Esophagus squamous epithelium (tissue), 5 donors: ENCODE data around the gene KIAA0513. TPM values are rescaled to one million over a fixed set of nuclear protein-coding genes. Genes with fewer than 3 reads are reported as not detected.

Experiments
- DNase-seq: peaks from one replicate; lab custom pipeline; 2025; lab: John Stamatoyannopoulos, UW
- H3K27ac ChIP-seq, 4 donors: fragments of 200-600 bp; sonication (generic); one replicate each; pipeline ENCODE4 v1.5.1; 2016 to 2019; ENCODE audit warnings: mild to moderate bottlenecking in 1 of 4
- H3K27me3 ChIP-seq, 4 donors: fragments of 200-600 bp; sonication (generic); 1 replicate in 3 of 4; 2 replicates in 1 of 4; pipeline versions ENCODE4 v1.5.1 to v1.6.0; 2017 to 2021; ENCODE audit warnings: antibody characterized with exemption in 1 of 4
- H3K36me3 ChIP-seq, 3 donors: fragments of 200-600 bp; sonication (generic); one replicate each; pipeline ENCODE4 v1.5.1; 2016 to 2019
- H3K4me1 ChIP-seq, 3 donors: fragments of 200-600 bp; sonication (generic); one replicate each; pipeline ENCODE4 v1.5.1; 2017 to 2019
- H3K4me3 ChIP-seq, 4 donors: fragments of 200-600 bp; sonication (generic); 1 replicate in 3 of 4; 2 replicates in 1 of 4; pipeline ENCODE4 v1.5.1; 2016 to 2019; ENCODE audit warnings: mild to moderate bottlenecking in 2 of 4, moderate library complexity in 1 of 4
- H3K9me3 ChIP-seq, 3 donors: fragments of 200-600 bp; sonication (generic); one replicate each; pipeline ENCODE4 v1.5.1; 2016 to 2019
- POLR2A ChIP-seq, 4 donors: fragments of 450-650 bp; IDR thresholded peaks; one replicate each; pipeline ENCODE4 v1.6.1; 2017; ENCODE audit warnings: antibody characterized with exemption in 4 of 4, mild to moderate bottlenecking in 4 of 4, moderate library complexity in 3 of 4
- WGBS, 2 donors: methylation state at CpG; one replicate each; pipeline ENCODE4 v1.1.5; 2018; 5-methylcytosine and 5-hydroxymethylcytosine counted together
- intact Hi-C: fragments of 100-400 bp; cut with DNase I; formaldehyde crosslinking; loops from one replicate; pipeline ENCODE4 v1.15.0; 2022
- total RNA-seq, 4 donors: library from RNA; depleted of rRNA; stranded (reverse); fragments of >200 nt; gene quantifications; one replicate each; pipeline ENCODE4 v1.1.0, GENCODE V29; 2016
- TF ChIP-seq, protein P1 (sequence below), 6 experiments: fragments of 450-650 bp in 4 of 6; fragments of 200-600 bp in 2 of 6; sonication (generic) in 2 of 6; IDR thresholded peaks; one replicate each; pipeline ENCODE4 v1.5.1; 2016 to 2019; ENCODE audit warnings: antibody characterized with exemption in 6 of 6, mild to moderate bottlenecking in 4 of 6, moderate library complexity in 4 of 6
- donor health status: DM: yes; HTN: yes; CAD: no.

Gene KIAA0513
- total RNA-seq, 4 donors from 2014 or later: 9.0 to 11.4 (median 9.7) TPM

DNA sequence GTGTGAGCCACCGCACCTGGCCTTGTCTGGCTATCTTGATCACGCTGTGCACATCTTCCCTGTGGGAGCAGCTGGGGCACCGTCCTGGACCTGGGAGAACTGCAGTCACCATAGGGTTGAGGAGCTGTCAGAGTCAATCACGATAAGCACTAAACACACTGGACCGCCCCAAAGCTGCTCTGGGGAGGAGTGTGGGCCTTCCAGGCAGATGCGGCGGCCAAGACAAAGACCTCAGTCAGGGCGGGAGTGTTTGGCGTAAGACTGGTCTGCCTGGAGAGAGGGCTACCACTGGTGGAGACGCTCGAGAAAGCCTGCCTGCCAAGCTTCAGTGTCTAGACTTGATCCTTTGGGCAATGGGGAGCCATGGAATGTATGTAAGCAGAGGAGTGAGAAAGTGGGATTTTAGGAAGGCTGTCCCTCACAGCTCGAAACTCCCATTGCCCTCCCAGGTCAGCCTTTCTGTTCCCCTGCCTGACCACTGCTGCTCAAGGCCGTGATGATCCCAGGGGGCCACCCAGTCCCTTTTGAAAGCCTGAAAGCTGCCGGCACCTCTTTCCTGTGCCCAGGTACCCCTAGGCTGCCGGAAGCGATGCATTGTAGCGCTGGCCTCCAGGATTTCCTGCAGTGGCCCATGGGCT, 114.0 kb downstream of the KIAA0513 start:
- WGBS, 2 donors: 68 to 80% methylated on average over 3 to 9 of the region's 17 CpGs
- H3K4me3 ChIP-seq: no peak overlapping the region
- no peaks in the 10 kb centered on the region for H3K9me3 ChIP-seq
- no peak for DNase-seq
- H3K27me3 ChIP-seq: peaks cover 0 to 30% (median 0%) of the 10 kb centered on the region in 4 donors
- TF ChIP-seq POLR2A (IDR thresholded peaks at IDR 0.05): no peak
- TF ChIP-seq, protein P1, sequence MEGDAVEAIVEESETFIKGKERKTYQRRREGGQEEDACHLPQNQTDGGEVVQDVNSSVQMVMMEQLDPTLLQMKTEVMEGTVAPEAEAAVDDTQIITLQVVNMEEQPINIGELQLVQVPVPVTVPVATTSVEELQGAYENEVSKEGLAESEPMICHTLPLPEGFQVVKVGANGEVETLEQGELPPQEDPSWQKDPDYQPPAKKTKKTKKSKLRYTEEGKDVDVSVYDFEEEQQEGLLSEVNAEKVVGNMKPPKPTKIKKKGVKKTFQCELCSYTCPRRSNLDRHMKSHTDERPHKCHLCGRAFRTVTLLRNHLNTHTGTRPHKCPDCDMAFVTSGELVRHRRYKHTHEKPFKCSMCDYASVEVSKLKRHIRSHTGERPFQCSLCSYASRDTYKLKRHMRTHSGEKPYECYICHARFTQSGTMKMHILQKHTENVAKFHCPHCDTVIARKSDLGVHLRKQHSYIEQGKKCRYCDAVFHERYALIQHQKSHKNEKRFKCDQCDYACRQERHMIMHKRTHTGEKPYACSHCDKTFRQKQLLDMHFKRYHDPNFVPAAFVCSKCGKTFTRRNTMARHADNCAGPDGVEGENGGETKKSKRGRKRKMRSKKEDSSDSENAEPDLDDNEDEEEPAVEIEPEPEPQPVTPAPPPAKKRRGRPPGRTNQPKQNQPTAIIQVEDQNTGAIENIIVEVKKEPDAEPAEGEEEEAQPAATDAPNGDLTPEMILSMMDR (IDR thresholded peaks at IDR 0.05): no peak
- peaks cover 9 to 34% (median 12%) of the 10 kb centered on the region in 3 donors for H3K4me1 ChIP-seq
- intact Hi-C loops: no loop called here
- H3K36me3 ChIP-seq: no peaks in the 10 kb centered on the region
- H3K27ac ChIP-seq: no peak overlapping the region

DNA sequence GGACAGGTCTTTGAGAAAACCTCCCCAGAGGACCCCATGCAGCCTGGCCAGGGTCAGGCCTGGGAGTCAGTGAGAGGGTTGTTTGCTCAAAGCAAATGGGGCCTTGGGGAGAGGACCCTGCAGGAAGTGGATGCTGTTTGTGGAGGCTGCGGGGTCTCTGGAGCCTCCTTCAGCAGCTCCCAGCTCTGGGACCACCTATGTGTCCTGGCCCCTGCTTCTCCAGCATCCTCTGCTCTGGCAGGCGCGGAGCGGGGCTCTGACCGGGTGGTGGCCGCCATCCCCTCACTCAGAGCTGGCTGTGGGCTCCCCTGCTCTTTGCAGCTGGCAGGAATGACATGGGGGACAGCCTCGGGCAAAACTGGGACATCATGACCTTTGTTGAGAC, 114.5 kb downstream of the KIAA0513 start:
- no CpG with 5 or more reads among the region's 7 CpGs for WGBS, 2 donors
- no peak overlapping the region for H3K27ac ChIP-seq
- intact Hi-C loops: no loop called here
- H3K4me3 ChIP-seq: no peak overlapping the region
- DNase-seq: no peak
- H3K9me3 ChIP-seq: no peaks in the 10 kb centered on the region
- H3K27me3 ChIP-seq: peaks cover 0 to 28% (median 0%) of the 10 kb centered on the region in 4 donors
- TF ChIP-seq POLR2A (IDR thresholded peaks at IDR 0.05): no peak
- TF ChIP-seq, protein P1 (IDR thresholded peaks at IDR 0.05): no peak
- peaks cover 8 to 34% (median 9%) of the 10 kb centered on the region in 3 donors for H3K4me1 ChIP-seq
- H3K36me3 ChIP-seq: no peaks in the 10 kb centered on the region

DNA sequence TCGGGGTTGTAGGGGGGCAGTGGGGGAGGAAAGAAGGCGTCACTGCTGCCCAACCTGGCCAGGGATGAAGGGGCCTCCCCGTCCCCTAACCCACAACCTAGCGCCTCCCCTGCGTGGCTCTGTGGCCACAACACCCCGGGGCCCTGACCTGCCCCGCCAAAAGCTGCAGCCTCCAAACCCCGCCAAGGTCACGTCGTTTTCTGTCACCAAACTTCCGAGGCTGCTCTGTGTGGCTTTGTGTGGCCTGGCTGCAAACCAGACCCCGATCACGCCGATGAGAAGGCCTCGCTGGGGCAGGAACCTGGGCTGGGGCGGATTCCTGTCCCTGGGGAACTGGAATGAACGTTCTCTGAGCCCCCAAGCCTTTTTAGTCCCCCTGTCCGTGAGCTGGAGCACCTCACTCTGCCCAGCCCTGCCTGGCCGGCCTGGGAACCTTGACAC, 115.2 kb downstream of the KIAA0513 start:
- intact Hi-C loops: no loop called here
- no peaks in the 10 kb centered on the region for H3K36me3 ChIP-seq
- WGBS, 2 donors: 74 to 98% methylated on average over 4 to 8 of the region's 19 CpGs
- H3K27ac ChIP-seq: no peak overlapping the region
- no peak for DNase-seq
- no peak for TF ChIP-seq POLR2A (IDR thresholded peaks at IDR 0.05)
- TF ChIP-seq, protein P1 (IDR thresholded peaks at IDR 0.05): no peak
- peaks cover 3 to 33% (median 6%) of the 10 kb centered on the region in 3 donors for H3K4me1 ChIP-seq
- peaks cover 0 to 22% (median 0%) of the 10 kb centered on the region in 4 donors for H3K27me3 ChIP-seq
- no peak overlapping the region for H3K4me3 ChIP-seq
- H3K9me3 ChIP-seq: no peaks in the 10 kb centered on the region

Other genes with a start within 250 kb of the KIAA0513 start
- gene CRISPLD2, start 207.8 kb upstream of the KIAA0513 start, total RNA-seq: 100 to 1,000 TPM in 1 of 4 donors, 10 to 100 TPM in 2, 1 to 10 TPM in 1; 6.0 to 166 (median 24.2) TPM
- gene ZDHHC7, start 16.3 kb upstream of the KIAA0513 start, total RNA-seq: 10 to 100 TPM; 31.2 to 41.2 (median 38.6) TPM
- not detected for gene CIBAR2, start 84.7 kb downstream of the KIAA0513 start, total RNA-seq